Loucy (cell line): Measurements from ENCODE around the gene PLEKHN1.

Source experiments
- H2AFZ ChIP-seq: fragments of 200-600 bp; sonication (generic); 2 replicates; pipeline ENCODE4 v1.6.0; 2016; ENCODE audit warnings: antibody characterized with exemption, mild to moderate bottlenecking, low read length, moderate library complexity
- H3F3A ChIP-seq: fragments of 200-600 bp; 2 replicates; pipeline ENCODE4 v1.6.0; 2016; ENCODE audit warnings: antibody characterized with exemption, low read depth, mild to moderate bottlenecking
- H3K27me3 ChIP-seq: fragments of 200-600 bp; sonication (generic); 2 replicates; pipeline ENCODE4 v1.6.1; 2014; ENCODE audit warnings: low read length, mild to moderate bottlenecking; ENCODE audit not compliant: insufficient read depth, poor library complexity, severe bottlenecking
- H3K36me3 ChIP-seq: fragments of 200-600 bp; sonication (generic); 2 replicates; pipeline ENCODE4 v1.6.1; 2016; ENCODE audit warnings: low read length; ENCODE audit not compliant: insufficient read depth
- H3K4me1 ChIP-seq: fragments of 200-600 bp; sonication (generic); 2 replicates; pipeline ENCODE4 v1.5.1; 2014; ENCODE audit warnings: low read length, mild to moderate bottlenecking; ENCODE audit not compliant: insufficient read depth, poor library complexity, severe bottlenecking
- H3K4me2 ChIP-seq: fragments of 200-600 bp; sonication (generic); 2 replicates; pipeline ENCODE4 v1.6.0; 2014; ENCODE audit warnings: antibody characterized with exemption, low read length, low read depth, mild to moderate bottlenecking; ENCODE audit not compliant: poor library complexity, severe bottlenecking
- H3K4me3 ChIP-seq: fragments of 200-600 bp; sonication (generic); 2 replicates; pipeline ENCODE4 v1.5.1; 2014; ENCODE audit warnings: low read length, mild to moderate bottlenecking, mixed read lengths; ENCODE audit not compliant: poor library complexity, severe bottlenecking
- H3K79me2 ChIP-seq: fragments of 200-600 bp; sonication (generic); 2 replicates; pipeline ENCODE4 v1.6.1; 2014; ENCODE audit warnings: low read length; ENCODE audit not compliant: insufficient read depth
- H3K9ac ChIP-seq: fragments of 200-600 bp; sonication (generic); 2 replicates; pipeline ENCODE4 v1.6.0; 2014; ENCODE audit warnings: mild to moderate bottlenecking, low read depth, low read length, moderate library complexity; ENCODE audit not compliant: poor library complexity, severe bottlenecking
- H3K9me2 ChIP-seq: fragments of 200-600 bp; sonication (generic); replicated peaks from 2 replicates; pipeline ENCODE4 v1.6.1; 2016; ENCODE audit warnings: low read depth, low read length, mixed read lengths
- H3K9me3 ChIP-seq: fragments of 200-600 bp; sonication (generic); 2 replicates; pipeline ENCODE4 v1.6.1; 2014; ENCODE audit warnings: mild to moderate bottlenecking, antibody characterized with exemption, low read length, low read depth; ENCODE audit not compliant: insufficient read depth
- H4K20me1 ChIP-seq: fragments of 200-600 bp; sonication (generic); 2 replicates; pipeline ENCODE4 v1.6.0; 2014; ENCODE audit warnings: antibody characterized with exemption, low read length, mild to moderate bottlenecking; ENCODE audit not compliant: insufficient read depth, poor library complexity, severe bottlenecking
- EZH2phosphoT487 ChIP-seq: fragments of 200-600 bp; IDR thresholded peaks from 2 replicates; pipeline ENCODE4 v1.6.1; 2018; ENCODE audit warnings: antibody characterized with exemption, mild to moderate bottlenecking, moderate library complexity, borderline replicate concordance
- TF ChIP-seq, protein P1 (sequence below): fragments of 200-600 bp; sonication (generic); conservative IDR thresholded peaks from 2 replicates; pipeline ENCODE4 v1.5.1; 2014; ENCODE audit warnings: mild to moderate bottlenecking, antibody characterized with exemption, low read length

The PLEKHN1 gene

DNA sequence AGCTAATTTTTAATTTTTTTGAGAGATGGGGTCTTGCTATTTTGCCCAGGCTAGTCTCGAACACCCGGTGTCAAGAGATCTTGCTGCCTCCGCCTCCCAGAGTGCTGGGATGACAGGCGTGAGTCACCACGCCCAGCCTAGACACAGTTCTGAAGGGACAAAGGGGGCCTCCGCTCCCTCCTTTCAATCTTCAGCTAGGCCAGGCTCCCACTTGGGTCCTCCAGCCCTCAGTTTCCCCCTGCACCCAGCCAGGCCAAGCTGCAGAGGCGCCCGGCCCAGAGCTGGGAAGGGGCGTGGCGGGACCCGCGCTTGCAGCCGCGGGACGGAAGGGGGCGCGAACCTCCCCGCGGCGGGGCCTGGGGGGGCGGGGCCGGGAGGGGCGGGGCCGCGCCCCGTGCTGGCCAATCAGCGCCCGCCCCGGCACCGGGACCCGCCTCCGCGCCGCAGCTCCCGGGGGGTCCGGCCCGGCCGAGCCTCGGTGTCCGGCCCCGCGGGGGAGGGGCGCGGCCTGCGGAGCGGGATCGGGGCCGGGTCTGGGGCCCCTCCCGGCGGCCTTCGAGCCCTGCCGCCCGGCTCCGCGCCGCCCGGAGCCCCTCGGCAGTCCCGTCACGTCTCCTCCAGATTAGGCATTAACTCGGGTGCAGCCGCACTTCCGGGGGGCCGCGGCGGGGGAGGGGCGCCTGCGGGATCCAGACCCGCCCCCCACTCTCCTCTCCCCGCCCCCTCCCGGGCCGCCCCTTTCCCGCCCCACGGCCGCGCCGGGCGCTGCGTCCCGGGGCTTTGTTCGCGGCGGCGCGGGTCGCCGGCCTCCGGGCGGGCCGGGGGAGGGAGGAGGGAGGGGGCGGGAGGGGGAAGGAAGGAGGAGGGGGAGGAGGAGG is 53.1 kb downstream of the PLEKHN1 start:
- peak overlapping the region; percentile 56 for H3K4me2 ChIP-seq
- H3K4me1 ChIP-seq, result peaks cover 21% of the 10 kb centered on the region
- H2AFZ ChIP-seq, result no peak overlapping the region
- no peak for TF ChIP-seq EZH2phosphoT487
- TF ChIP-seq, protein P1, sequence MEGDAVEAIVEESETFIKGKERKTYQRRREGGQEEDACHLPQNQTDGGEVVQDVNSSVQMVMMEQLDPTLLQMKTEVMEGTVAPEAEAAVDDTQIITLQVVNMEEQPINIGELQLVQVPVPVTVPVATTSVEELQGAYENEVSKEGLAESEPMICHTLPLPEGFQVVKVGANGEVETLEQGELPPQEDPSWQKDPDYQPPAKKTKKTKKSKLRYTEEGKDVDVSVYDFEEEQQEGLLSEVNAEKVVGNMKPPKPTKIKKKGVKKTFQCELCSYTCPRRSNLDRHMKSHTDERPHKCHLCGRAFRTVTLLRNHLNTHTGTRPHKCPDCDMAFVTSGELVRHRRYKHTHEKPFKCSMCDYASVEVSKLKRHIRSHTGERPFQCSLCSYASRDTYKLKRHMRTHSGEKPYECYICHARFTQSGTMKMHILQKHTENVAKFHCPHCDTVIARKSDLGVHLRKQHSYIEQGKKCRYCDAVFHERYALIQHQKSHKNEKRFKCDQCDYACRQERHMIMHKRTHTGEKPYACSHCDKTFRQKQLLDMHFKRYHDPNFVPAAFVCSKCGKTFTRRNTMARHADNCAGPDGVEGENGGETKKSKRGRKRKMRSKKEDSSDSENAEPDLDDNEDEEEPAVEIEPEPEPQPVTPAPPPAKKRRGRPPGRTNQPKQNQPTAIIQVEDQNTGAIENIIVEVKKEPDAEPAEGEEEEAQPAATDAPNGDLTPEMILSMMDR, result peak; percentile 39; the same call in 1 of the 2 replicates
- no peaks in the 10 kb centered on the region for H3F3A ChIP-seq
- H3K36me3 ChIP-seq, result no peaks in the 10 kb centered on the region
- H3K79me2 ChIP-seq, result no peaks in the 10 kb centered on the region
- no peaks in the 10 kb centered on the region for H3K9me3 ChIP-seq
- peaks cover 9% of the 10 kb centered on the region for H4K20me1 ChIP-seq
- H3K9ac ChIP-seq, result no peak overlapping the region
- H3K9me2 ChIP-seq, result no peaks in the 10 kb centered on the region
- peak overlapping the region; percentile 65 for H3K4me3 ChIP-seq
- no peaks in the 10 kb centered on the region for H3K27me3 ChIP-seq

- H3K4me1 ChIP-seq, result peaks cover 15% of the 10 kb centered on the region
Measured at GRCh38 chr1:1020000-1020404, 53.7 kb downstream of the PLEKHN1 start, which contains the start of gene AGRN. TSS of gene AGRN (plus strand) at chr1:1020120. CDS start at chr1:1020173, 53 bp downstream.

DNA sequence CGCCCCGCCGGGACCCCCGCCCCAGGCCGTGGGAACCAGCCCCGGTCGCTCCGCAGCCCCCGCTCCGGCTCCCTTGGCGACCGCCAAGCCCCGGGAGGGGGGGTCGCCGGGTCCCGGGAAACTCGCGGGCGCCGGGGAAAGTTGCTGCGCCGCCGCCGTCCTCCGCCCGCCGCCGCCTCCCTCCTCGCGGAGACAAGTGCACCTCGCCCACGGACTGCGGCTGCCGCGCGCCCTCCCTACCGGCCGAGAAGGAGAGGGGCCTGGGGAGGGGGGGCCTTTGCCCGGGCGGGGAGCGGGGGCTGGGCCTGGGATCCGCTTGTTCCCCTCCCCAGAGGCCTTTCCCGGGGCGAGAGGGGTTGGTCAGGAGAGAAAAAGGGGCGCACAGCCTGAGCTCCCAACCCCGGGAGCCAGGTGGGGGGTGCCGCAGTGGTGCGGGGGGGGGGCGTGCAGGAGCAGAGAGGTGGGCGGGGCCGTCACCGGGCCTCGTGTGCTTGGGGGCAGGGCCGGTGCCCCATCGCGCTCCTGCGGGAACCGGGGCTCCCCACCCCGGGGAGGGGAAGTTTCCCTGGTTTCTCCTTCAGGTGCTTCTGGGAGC is 54.2 kb downstream of the PLEKHN1 start:
- Histone ChIP-seq H3K36me3 (no peaks in the 10 kb centered on the region), H3K9me3 (no peaks in the 10 kb centered on the region), H3K9me2 (no peaks in the 10 kb centered on the region), H3K79me2 (no peaks in the 10 kb centered on the region), H3F3A (no peaks in the 10 kb centered on the region), H3K4me1 (peaks cover 10% of the 10 kb centered on the region), H3K4me2 (peak overlapping the region; percentile 67), H4K20me1 (peaks cover 9% of the 10 kb centered on the region), H3K27me3 (no peaks in the 10 kb centered on the region), H2AFZ (peak overlapping the region; percentile 43; the same call in 1 of the 2 replicates), H3K4me3 (peak overlapping the region; percentile 72), H3K9ac (peak overlapping the region; percentile 72)
- no peak for TF ChIP-seq EZH2phosphoT487
- TF ChIP-seq, protein P1, result no peak

More at GRCh38 chr1:1020000-1020404, 53.7 kb downstream of the PLEKHN1 start, which contains the start of gene AGRN:
- Histone ChIP-seq H3K9me3 (no peaks in the 10 kb centered on the region), H3K9ac (peak within 1 kb of the TSS; percentile 72), H3F3A (no peaks in the 10 kb centered on the region), H3K27me3 (no peaks in the 10 kb centered on the region), H3K4me3 (peak within 1 kb of the TSS; percentile 72), H3K9me2 (no peaks in the 10 kb centered on the region), H3K36me3 (no peaks in the 10 kb centered on the region), H3K4me2 (peak within 1 kb of the TSS; percentile 67), H2AFZ (peak within 1 kb of the TSS; percentile 43; the same call in 1 of the 2 replicates), H3K79me2 (no peaks in the 10 kb centered on the region), H4K20me1 (peaks cover 9% of the 10 kb centered on the region)
- no peak for TF ChIP-seq EZH2phosphoT487
- TF ChIP-seq, protein P1, result no peak
